Fibroblast of peridontal ligament (primary cell): ENCODE measurements around the gene ENTPD7.

Source experiments
- DNase-seq: peaks from one replicate; pipeline ENCODE4 v3.0.0-alpha.2; 2010; ENCODE audit errors: extremely low read depth

The ENTPD7 gene

GRCh38 chr10:99647601-99648151 lies 11.6 kb upstream of the ENTPD7 start:
- DNase-seq = no peak

- DNase-seq = no peak
Measured at GRCh38 chr10:99648717-99649116, 10.6 kb upstream of the ENTPD7 start.

- no peak for DNase-seq
Measured at GRCh38 chr10:99652800-99653390, 6.4 kb upstream of the ENTPD7 start.

- no peak for DNase-seq
Measured at GRCh38 chr10:99654390-99655175, 4.7 kb upstream of the ENTPD7 start.

- DNase-seq = no peak
Measured at GRCh38 chr10:99656199-99657064, 2.9 kb upstream of the ENTPD7 start.

GRCh38 chr10:99658622-99659030 lies 683 bp upstream of the ENTPD7 start:
- peak; percentile 31 for DNase-seq

- DNase-seq = peak; percentile 11
Measured at GRCh38 chr10:99659868-99660366, 608 bp downstream of the ENTPD7 start.

GRCh38 chr10:99660662-99661376 lies 1.5 kb downstream of the ENTPD7 start:
- DNase-seq = peak; percentile 60

- peak; percentile 82 for DNase-seq
Measured at GRCh38 chr10:99661377-99661763, 2.1 kb downstream of the ENTPD7 start.

- DNase-seq = no peak
Measured at GRCh38 chr10:99665304-99665703, 6.0 kb downstream of the ENTPD7 start.

GRCh38 chr10:99667108-99667751 lies 7.9 kb downstream of the ENTPD7 start:
- DNase-seq = peak; percentile 53

- DNase-seq = no peak
Measured at GRCh38 chr10:99671386-99671785, 12.1 kb downstream of the ENTPD7 start.

GRCh38 chr10:99672884-99673283 lies 13.6 kb downstream of the ENTPD7 start:
- DNase-seq = no peak

GRCh38 chr10:99673492-99673891 lies 14.2 kb downstream of the ENTPD7 start:
- no peak for DNase-seq

- no peak for DNase-seq
Measured at GRCh38 chr10:99674762-99675161, 15.5 kb downstream of the ENTPD7 start.

GRCh38 chr10:99676426-99676825 lies 17.1 kb downstream of the ENTPD7 start:
- DNase-seq = peak; percentile 99

- peak; percentile 82 for DNase-seq
Measured at GRCh38 chr10:99676895-99677294, 17.6 kb downstream of the ENTPD7 start.

GRCh38 chr10:99678921-99679320 lies 19.6 kb downstream of the ENTPD7 start:
- DNase-seq = no peak

GRCh38 chr10:99681553-99681952 lies 22.2 kb downstream of the ENTPD7 start:
- peak; percentile 75 for DNase-seq

- DNase-seq = no peak
Measured at GRCh38 chr10:99682032-99682431, 22.7 kb downstream of the ENTPD7 start.

- no peak for DNase-seq
Measured at GRCh38 chr10:99682752-99683151, 23.4 kb downstream of the ENTPD7 start.
